Activated CD4-positive, alpha-beta T cell treated with anti-CD3 and anti-CD28 coated beads, Interleukin-2, amount 50 U/mL, for 1 hour (primary cell): ENCODE data around the gene SLC1A7.

Source experiments
- DNase-seq: peaks from one replicate; pipeline ENCODE4 v3.0.0-alpha.2; 2020

The SLC1A7 gene

GRCh38 chr1:53060579-53060978 is 81.9 kb downstream of the SLC1A7 start:
- DNase-seq = no peak

GRCh38 chr1:53057127-53057526 is 85.3 kb downstream of the SLC1A7 start:
- no peak for DNase-seq

- no peak for DNase-seq
Observed at GRCh38 chr1:53051676-53052075, 90.8 kb downstream of the SLC1A7 start.

GRCh38 chr1:53050310-53050709 is 92.1 kb downstream of the SLC1A7 start:
- DNase-seq = no peak

- no peak for DNase-seq
Observed at GRCh38 chr1:53049574-53049967, 92.9 kb downstream of the SLC1A7 start.

- DNase-seq = no peak
Observed at GRCh38 chr1:53048960-53049573, 93.4 kb downstream of the SLC1A7 start.

GRCh38 chr1:53047737-53048736 is 94.4 kb downstream of the SLC1A7 start:
- DNase-seq = no peak

- no peak for DNase-seq
Observed at GRCh38 chr1:53046930-53047329, 95.5 kb downstream of the SLC1A7 start.

- no peak for DNase-seq
Observed at GRCh38 chr1:53044926-53045325, 97.5 kb downstream of the SLC1A7 start.

GRCh38 chr1:53043271-53043670 is 99.2 kb downstream of the SLC1A7 start:
- DNase-seq = no peak

- no peak for DNase-seq
Observed at GRCh38 chr1:53038566-53038965, 103.9 kb downstream of the SLC1A7 start.
